B cell (primary cell): ENCODE data around the gene FAXDC2. TPM values are rescaled to one million over a fixed set of nuclear protein-coding genes. Genes with fewer than 3 reads are reported as not detected.

Experiments
- ATAC-seq: fragments of 200-7000 bp; cut with Tn5 transposase; one replicate; pipeline ENCODE4 v1.10.0; 2021; ENCODE audit warnings: low read depth, mild to moderate bottlenecking, moderate number of reproducible peaks, moderate library complexity
- CTCF ChIA-PET: fragments of 350-600 bp; sonication (Branson Sonifier 250); formaldehyde crosslinking; loops from one replicate; lab custom pipeline; 2021; ENCODE audit warnings: antibody characterized with exemption, inconsistent platforms; lab: Charles Lee
- POLR2A ChIA-PET: fragments of 350-600 bp; sonication (Branson Sonifier 250); formaldehyde crosslinking; loops from one replicate; lab custom pipeline; 2021; ENCODE audit warnings: antibody characterized with exemption; lab: Charles Lee
- DNase-seq: peaks from one replicate; pipeline ENCODE4 v3.0.0; 2013
- H2AFZ ChIP-seq: 2 replicates; pipeline ENCODE4 v1.6.1; 2012; ENCODE audit warnings: mild to moderate bottlenecking, low read depth, low read length; ENCODE audit not compliant: insufficient read depth, poor library complexity, severe bottlenecking
- H3K27ac ChIP-seq, 2 donors: 1 replicate in 1 of 2; 2 replicates in 1 of 2; pipeline ENCODE4 v1.5.1; 2012 to 2013; ENCODE audit warnings: low read length in 2 of 2, mild to moderate bottlenecking in 2 of 2, moderate library complexity in 1 of 2
- H3K27me3 ChIP-seq, 4 experiments: fragments of 200-600 bp in 1 of 4; sonication (generic) in 1 of 4; replicated peaks in 1 of 4; 1 replicate in 2 of 4; 2 replicates in 2 of 4; pipeline versions ENCODE4 v1.6.1 to v1.7.0; 2013 to 2016; ENCODE audit warnings: low read length in 3 of 4, mild to moderate bottlenecking in 2 of 4, mixed read lengths in 1 of 4, moderate library complexity in 1 of 4; ENCODE audit not compliant: insufficient read depth in 4 of 4, control insufficient read depth in 3 of 4; ENCODE audit errors: control extremely low read depth in 1 of 4
- H3K36me3 ChIP-seq, 2 experiments: replicated peaks in 1 of 2; 1 replicate in 1 of 2; 2 replicates in 1 of 2; pipeline versions ENCODE4 v1.6.1 to v1.7.1; 2013; ENCODE audit warnings: low read length in 1 of 2; ENCODE audit not compliant: insufficient read depth in 2 of 2, control insufficient read depth in 1 of 2; ENCODE audit errors: control extremely low read depth in 1 of 2, extremely low read depth in 1 of 2
- H3K4me1 ChIP-seq, 2 donors: fragments of 200-600 bp in 1 of 2; sonication (generic) in 1 of 2; 1 replicate in 1 of 2; 2 replicates in 1 of 2; pipeline versions ENCODE4 v1.5.1 to v1.6.1; 2013 to 2017; ENCODE audit warnings: low read length in 2 of 2; ENCODE audit not compliant: control insufficient read depth in 2 of 2, insufficient read depth in 2 of 2
- H3K4me2 ChIP-seq: replicated peaks from 2 replicates; pipeline ENCODE3; 2012; ENCODE audit warnings: mild to moderate bottlenecking, low read depth, low read length; ENCODE audit not compliant: poor library complexity, severe bottlenecking
- H3K4me3 ChIP-seq, 5 experiments: fragments of 200-600 bp in 1 of 5; sonication (generic) in 1 of 5; 1 replicate in 3 of 5; 2 replicates in 2 of 5; pipeline versions ENCODE4 v1.5.1 to v1.7.0; 2011 to 2016; ENCODE audit warnings: low read length in 4 of 5, mild to moderate bottlenecking in 4 of 5, low read depth in 2 of 5, control low read depth in 1 of 5, moderate library complexity in 1 of 5; ENCODE audit not compliant: insufficient read depth in 1 of 5; ENCODE audit errors: control extremely low read depth in 1 of 5, extremely low read depth in 1 of 5
- H3K79me2 ChIP-seq: fragments of 200-600 bp; sonication (generic); one replicate; pipeline ENCODE4 v1.6.0; 2016; ENCODE audit warnings: low read length; ENCODE audit not compliant: control insufficient read depth, insufficient read depth
- H3K9ac ChIP-seq: fragments of 200-600 bp; sonication (generic); 2 replicates; pipeline ENCODE4 v1.6.1; 2017; ENCODE audit warnings: mild to moderate bottlenecking, low read length, moderate library complexity
- H3K9me3 ChIP-seq, 3 donors: one replicate each; pipeline versions ENCODE4 v1.6.1 to v1.7.1; 2013; ENCODE audit warnings: low read length in 2 of 3; ENCODE audit not compliant: control insufficient read depth in 2 of 3, insufficient read depth in 1 of 3; ENCODE audit errors: control extremely low read depth in 1 of 3
- H4K20me1 ChIP-seq: 2 replicates; pipeline ENCODE4 v1.6.0; 2012; ENCODE audit warnings: mild to moderate bottlenecking, low read length; ENCODE audit not compliant: insufficient read depth, control insufficient read depth, poor library complexity, severe bottlenecking
- H3K27ac Mint-ChIP-seq: one replicate; pipeline ENCODE4 v1.8.0; 2021; ENCODE audit warnings: mixed read lengths
- H3K27me3 Mint-ChIP-seq: one replicate; pipeline ENCODE4 v1.8.0; 2021; ENCODE audit warnings: mixed read lengths
- H3K4me1 Mint-ChIP-seq: one replicate; pipeline ENCODE4 v1.8.0; 2021; ENCODE audit warnings: mixed read lengths
- H3K4me3 Mint-ChIP-seq: one replicate; pipeline ENCODE4 v1.8.0; 2021; ENCODE audit warnings: mixed read lengths
- H3K9me3 Mint-ChIP-seq: one replicate; pipeline ENCODE4 v1.8.0; 2022; ENCODE audit warnings: mixed read lengths; ENCODE audit not compliant: insufficient read depth
- EZH2 ChIP-seq: IDR thresholded peaks from 2 replicates; pipeline ENCODE4 v1.6.1; 2012; ENCODE audit warnings: borderline replicate concordance, low read depth, mild to moderate bottlenecking, moderate library complexity, low read length; ENCODE audit not compliant: insufficient read depth, poor library complexity, severe bottlenecking
- WGBS: methylation state at CpG from one replicate; pipeline ENCODE4 v1.1.5; 2013; ENCODE audit warnings: missing lambda C conversion rate; ENCODE audit not compliant: insufficient coverage; 5-methylcytosine and 5-hydroxymethylcytosine counted together
- intact Hi-C: fragments of 100-400 bp; cut with micrococcal nuclease; formaldehyde crosslinking; loops from one replicate; pipeline ENCODE4 v1.10.0; 2022
- polyA plus RNA-seq: library from polyadenylated mRNA; depleted of rRNA; stranded (reverse); fragments of >200 nt; gene quantifications from 2 replicates; pipeline ENCODE4 v1.2.3, GENCODE V29; 2012
- total RNA-seq, 2 donors: library from RNA; stranded (reverse); fragments of 120-200 nt in 1 of 2; gene quantifications; 1 replicate in 1 of 2; 2 replicates in 1 of 2; pipeline versions ENCODE4 v1.2.3 to v1.2.4, GENCODE V29; 2013 to 2022
- TF ChIP-seq, protein P1 (sequence below): fragments of 200-600 bp; IDR thresholded peaks from one replicate; pipeline ENCODE4 v1.8.0; 2022; ENCODE audit warnings: antibody characterized with exemption, mild to moderate bottlenecking

The FAXDC2 gene
- total and polyA plus RNA-seq, 2 donors (not counting 1 experiment from before 2014, with no cell fraction given), result 0.07 TPM; not detected in 1

DNA sequence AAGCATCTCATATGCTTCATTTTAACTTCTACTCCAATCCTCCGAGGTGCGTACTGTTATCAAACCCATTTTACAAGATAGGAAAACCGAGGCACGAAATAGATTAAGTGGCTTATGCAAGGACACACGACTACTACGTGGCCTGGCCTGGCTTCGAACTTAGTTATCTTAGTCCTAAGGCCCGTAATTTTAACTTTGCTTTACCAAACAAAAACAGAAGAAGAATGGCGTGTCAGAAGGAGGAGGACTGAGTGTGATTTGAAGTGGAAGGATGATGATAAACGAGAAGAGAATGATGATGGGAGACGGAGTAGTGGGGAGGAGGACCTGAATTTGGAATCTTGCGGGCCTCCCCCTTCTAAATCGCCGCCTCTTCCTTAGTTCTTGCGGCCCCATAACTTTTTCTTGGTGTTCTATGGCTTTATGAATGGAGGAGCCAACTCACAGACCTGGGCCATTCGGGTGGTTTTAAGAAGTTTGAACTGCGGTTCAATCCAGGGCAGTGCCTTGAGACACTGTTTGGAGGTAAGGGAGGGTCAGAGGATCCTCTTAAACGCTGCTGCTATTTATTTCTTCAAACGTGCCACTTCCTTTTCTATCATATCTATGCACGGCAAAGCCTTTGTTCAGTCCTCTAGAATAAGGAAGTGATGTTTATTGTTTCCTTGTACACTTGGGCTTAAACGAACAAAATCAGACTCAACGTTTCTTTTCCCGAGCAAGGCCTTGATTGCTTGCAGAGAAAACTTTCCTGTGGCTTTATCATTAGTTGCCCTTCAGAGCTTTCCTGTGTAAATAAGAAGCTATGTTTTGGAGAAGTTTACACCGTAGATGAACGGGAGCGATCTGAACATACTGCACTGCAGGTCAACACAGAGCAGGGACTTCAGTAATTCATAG lies 8.8 kb upstream of the FAXDC2 start:
- Histone ChIP-seq H3K4me2 (peak overlapping the region; percentile 85), H4K20me1 (peaks cover 30% of the 10 kb centered on the region), H3K79me2 (peaks cover 61% of the 10 kb centered on the region), H3K9ac (peak overlapping the region; percentile 93), H3K4me1 (peaks cover 43 to 52% of the 10 kb centered on the region in 2 donors), H2AFZ (peak overlapping the region; percentile 89), H3K4me3 (peak overlapping the region; percentile 79 to 100 (median 85)), H3K36me3 (peaks cover 0 to 10% of the 10 kb centered on the region in 2 experiments), H3K27ac (peak overlapping the region; percentile 98 to 99), H3K27me3 (no peaks in the 10 kb centered on the region), H3K9me3 (no peaks in the 10 kb centered on the region)
- H3K9me3 Mint-ChIP-seq, result no peaks in the 10 kb centered on the region
- WGBS, result 0% methylated on average over 14 of the region's 26 CpGs
- intact Hi-C loops, result loop anchor here (1.0 to 2.0 kb wide), 4 partner anchors 79 to 414 kb away; partner anchors contain the start of genes GEMIN5 and SAP30L
- H3K4me1 Mint-ChIP-seq, result peaks cover 49% of the 10 kb centered on the region
- H3K27me3 Mint-ChIP-seq, result no peaks in the 10 kb centered on the region
- H3K27ac Mint-ChIP-seq, result peak overlapping the region; percentile 98
- peak overlapping the region; percentile 95 for H3K4me3 Mint-ChIP-seq
- ATAC-seq (peak; percentile 8), DNase-seq (peak; percentile 73)
- TF ChIP-seq, protein P1, sequence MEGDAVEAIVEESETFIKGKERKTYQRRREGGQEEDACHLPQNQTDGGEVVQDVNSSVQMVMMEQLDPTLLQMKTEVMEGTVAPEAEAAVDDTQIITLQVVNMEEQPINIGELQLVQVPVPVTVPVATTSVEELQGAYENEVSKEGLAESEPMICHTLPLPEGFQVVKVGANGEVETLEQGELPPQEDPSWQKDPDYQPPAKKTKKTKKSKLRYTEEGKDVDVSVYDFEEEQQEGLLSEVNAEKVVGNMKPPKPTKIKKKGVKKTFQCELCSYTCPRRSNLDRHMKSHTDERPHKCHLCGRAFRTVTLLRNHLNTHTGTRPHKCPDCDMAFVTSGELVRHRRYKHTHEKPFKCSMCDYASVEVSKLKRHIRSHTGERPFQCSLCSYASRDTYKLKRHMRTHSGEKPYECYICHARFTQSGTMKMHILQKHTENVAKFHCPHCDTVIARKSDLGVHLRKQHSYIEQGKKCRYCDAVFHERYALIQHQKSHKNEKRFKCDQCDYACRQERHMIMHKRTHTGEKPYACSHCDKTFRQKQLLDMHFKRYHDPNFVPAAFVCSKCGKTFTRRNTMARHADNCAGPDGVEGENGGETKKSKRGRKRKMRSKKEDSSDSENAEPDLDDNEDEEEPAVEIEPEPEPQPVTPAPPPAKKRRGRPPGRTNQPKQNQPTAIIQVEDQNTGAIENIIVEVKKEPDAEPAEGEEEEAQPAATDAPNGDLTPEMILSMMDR, result no peak
- TF ChIP-seq EZH2, result no peak
- ChIA-PET POLR2A (interaction anchor here (0.7 to 1.0 kb wide), 3 partner anchors 79 to 820 kb away, joined by 3 read pairs; partner anchors contain the start of genes FAM114A2, GEMIN5 and MFAP3), CTCF (no interaction called here)
